NCI-H2196 (cell line): ENCODE measurements around the gene ADM2.

Experiments used
- DNase-seq: peaks from one replicate; lab custom pipeline; 2025; ENCODE audit not compliant: unreplicated experiment; lab: John Stamatoyannopoulos, UW

Gene ADM2

DNA sequence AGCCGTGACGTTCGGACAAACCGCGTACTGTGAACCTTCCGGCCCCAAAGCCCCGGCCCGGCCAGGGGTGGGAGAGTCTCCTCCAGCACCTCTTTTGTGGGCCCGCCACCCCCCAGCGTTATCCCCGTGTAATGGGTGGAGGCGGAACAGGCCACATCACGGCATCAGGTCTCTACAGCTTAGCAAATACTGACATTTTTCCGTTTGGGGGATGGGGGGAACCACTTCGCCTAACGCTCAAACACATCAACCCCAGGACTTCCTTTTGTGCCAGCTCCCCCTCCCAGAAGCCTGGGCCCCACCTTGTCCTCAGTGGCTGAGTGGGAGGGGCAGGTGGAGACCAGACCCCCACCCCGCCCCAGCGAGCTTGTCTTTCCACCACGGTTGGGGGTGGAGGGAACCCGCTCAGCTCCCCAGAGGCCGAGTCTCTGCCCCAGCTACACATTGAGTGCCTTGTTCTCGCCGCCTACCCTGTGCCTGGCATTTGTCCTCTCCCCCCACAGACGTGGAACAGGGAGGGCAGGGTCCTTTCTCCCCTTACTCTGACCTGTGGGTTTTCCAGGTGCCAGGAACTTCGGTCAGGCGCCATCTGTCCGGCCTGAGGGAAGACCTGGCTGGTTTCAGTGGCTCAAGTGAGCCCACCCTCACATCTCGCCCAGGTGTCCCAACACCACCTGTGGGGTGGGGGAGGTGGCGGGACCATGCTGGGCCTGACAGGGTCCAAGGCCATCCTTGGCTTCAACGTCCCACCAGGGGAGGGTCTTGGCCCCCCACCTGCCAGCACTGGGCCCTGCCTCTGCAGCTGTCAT is 36.1 kb upstream of the ADM2 start:
- DNase-seq = no peak

DNA sequence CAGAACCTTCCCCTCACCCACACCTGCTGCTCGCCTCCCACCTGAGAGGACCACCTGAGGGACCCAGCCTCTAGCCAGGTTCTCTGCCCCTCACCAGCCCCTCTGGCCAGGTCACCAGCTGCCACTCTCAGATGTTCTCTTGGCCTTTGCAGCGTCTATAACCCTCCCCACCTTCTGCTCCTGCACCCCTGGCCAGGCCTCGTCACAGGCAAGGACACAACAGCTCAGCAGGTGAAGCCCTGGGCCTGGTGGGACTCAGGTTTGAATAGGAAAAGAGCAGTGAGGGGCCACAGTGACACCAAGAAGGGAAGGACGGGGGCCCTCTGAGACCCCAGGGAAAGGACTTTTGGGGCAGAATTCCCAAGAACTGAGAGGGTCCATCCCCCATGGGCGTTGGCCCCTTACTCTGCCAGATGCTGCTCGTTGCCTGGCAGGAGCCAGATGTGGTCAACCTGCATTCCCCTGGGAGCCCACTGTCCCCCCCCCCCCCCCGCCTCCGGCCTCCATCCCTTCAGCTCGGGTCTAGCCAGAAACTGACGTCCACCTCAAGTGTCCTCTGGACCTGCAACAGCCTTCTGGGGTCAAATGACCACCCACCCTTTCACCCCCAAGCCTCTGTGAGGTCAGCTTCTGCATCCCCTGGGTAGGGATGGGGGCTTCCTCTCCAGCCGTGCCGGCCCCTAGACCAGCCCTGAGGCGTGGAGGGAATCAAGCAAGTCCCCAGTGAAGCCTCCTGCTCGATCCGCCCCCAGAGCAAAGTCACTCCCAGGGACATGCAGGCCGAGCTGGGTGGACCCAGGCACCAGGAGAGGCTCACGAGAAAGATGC is 35.2 kb upstream of the ADM2 start:
- no peak for DNase-seq

DNA sequence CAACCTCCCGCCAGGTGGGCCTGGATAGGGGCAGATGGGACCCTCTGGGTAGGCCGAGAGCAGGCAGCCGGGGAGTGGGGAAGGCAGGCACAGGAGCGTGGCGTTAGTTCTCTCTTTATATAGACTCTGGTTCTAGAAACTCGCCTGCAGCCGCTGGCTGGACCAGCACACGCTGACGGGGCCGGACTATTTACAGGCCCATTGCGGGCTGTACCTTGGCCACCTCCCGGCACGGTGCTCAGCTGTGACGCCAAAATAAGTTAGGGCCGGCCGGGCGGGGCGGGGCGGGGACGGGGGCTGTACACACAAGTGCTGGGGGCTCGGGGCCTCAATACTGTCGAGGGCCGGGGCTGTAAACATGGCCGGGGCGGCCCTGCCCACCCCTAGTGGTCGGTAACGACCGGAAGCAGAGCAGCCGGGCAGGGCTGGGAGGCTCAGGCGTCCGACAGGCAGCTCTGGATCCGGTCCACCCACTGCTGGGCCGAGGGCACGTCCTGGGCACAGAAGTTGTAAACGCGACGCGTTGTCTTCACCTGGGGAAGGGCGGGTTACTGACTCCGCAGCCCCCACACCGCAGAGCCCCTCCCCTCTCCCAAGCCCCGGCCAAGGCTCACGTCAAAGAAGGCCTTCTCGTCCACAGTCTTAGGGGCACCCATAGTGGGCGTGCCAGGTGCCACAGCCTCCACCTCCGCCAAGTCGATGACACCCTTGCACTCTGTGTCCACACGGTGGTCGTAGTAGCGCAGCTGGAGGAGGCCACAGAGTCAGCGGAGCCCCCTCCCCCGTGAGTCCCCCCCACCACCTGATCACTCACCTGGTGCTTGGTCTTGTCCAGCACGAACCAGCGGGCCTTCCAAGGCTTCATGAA is 34.4 kb upstream of the ADM2 start:
- no peak for DNase-seq

GRCh38 chr22:50447576-50448551 is 33.5 kb upstream of the ADM2 start:
- DNase-seq = no peak

DNA sequence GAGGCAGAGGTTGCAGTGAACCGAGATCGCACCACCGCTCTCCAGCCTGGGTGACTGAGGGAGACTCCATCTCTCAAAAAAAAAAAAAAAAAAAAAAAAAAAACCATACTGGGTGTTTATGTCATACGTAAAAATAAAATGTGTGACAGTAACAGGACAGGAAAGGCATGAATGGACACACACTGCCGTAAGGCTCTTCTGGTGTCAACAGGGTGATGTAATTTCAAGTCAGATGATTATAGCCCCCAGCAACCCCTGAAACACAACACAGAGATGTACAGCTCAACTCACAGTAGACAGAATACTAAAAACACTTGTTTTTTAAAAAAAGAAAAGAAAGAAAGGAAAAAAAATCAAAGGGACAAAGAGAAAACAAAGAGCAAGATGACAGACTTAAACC is 28.7 kb upstream of the ADM2 start:
- DNase-seq = no peak

DNA sequence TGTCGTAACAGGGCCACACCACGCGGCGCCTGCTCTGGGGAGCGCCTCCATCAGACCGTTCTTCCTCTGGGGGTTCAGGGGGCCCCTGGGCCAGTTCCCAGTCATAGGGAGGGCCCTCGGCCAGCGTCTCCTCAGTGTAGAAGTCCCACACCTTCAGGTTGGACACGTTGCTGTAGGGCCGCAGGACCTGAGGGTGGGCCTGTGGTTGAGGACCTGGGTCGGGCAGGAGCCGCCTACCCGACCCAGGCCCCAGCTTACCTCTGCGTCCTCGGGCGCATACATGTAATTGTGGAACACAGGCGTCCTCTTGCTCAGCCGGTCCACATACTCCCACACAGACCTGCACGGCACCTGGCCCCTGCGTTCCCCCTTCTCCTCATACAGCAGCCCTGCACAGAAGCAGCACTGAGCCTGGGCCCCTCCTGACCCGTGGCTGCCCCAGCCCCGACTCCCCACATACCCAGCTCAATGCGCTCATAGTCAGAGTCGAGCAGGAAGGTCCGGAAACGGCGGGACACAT is 26.7 kb upstream of the ADM2 start:
- no peak for DNase-seq

GRCh38 chr22:50455201-50455600 is 26.1 kb upstream of the ADM2 start:
- no peak for DNase-seq

DNA sequence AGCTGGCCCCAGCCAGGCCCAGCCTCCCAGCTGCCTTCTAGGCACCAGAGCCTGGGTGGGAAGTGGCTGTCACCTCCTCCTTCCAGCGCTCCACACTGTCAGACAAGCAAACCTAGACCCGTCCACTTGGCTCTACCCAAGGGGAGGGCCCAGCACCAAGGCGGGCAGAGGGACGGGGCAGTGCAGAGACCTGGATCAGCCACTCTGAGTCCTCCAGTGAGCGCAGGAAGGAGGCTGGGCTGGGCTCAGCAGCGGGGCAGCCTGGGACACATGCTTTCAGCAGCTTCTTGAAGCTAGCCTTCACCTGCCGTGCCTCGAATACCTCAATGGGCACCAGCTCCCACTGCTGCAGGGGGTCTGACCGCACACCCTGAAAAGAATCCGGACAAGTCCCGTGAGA is 25.3 kb upstream of the ADM2 start:
- no peak for DNase-seq

DNA sequence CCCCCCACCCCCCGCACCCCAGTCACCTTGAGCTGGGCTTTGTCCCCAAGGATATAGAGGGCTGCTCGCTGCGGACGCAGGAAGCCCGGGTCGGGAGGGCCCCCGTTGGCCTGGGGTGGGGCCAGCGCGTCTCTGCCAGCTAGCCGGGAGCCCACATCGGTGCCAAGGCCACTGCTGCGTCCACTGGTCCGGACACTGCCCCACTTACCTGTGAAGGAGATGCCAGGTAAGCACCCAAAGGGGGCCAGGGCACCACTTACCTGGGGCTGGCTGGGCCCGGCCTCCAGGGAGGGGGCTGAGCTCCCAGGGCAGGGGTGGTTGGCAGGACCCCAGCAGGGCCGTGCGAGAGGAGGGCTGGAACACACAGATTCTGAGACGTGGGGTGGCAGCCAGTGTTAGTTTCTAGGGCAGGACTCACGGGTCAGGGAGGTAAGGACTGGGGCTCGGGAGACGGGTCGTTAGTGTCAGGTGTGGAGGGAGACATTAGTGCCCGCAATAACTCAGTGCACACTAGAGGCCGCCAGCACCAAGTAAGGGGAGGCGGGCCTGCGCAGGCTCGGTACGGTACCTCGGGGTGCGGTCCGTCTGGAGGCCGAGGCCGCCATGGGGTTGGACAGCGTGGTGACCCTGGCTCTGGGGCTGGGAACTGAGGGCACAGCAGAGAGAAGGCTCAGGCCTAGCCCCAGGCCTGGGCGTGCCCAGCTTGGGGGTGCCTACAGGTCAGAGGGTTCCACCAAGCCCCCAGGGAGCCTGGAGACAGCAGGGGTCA is 24.7 kb upstream of the ADM2 start:
- no peak for DNase-seq

- no peak for DNase-seq
Measured at GRCh38 chr22:50459016-50459415, 22.3 kb upstream of the ADM2 start.

DNA sequence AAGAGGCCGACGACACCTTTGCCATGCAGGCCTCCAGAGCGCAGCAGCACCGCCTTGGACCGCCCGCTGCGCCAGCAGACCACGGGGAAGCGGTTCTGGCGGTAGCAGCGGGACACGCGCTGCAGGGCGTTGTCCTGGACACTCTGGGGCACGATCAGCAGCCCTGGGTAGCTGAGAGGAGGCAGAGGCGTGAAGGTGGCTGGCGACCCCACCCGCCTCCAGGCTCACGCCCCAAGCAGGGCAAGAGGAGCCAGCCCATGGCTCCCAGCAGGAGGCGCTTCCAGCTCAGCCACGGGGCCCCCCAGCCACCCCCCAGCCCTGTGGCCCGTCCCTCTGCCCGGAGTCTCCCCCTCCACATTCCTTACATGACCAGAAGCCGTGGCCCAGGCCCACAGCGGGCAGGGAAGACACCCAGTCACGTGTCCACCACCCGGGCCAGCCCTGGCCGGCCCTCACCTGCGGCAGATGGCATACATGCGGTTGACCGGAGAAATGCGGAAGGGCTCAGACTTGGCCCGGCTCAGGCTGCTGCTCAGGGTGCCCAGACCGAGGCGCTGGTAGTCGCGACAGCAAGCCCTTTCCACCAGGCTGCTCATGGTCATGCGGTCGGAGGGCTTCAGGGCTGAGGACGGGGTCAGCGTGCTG is 21.7 kb upstream of the ADM2 start:
- no peak for DNase-seq

GRCh38 chr22:50460938-50461337 is 20.4 kb upstream of the ADM2 start:
- no peak for DNase-seq

GRCh38 chr22:50461536-50461935 is 19.8 kb upstream of the ADM2 start:
- no peak for DNase-seq

GRCh38 chr22:50461979-50462540 is 19.3 kb upstream of the ADM2 start:
- DNase-seq = no peak

DNA sequence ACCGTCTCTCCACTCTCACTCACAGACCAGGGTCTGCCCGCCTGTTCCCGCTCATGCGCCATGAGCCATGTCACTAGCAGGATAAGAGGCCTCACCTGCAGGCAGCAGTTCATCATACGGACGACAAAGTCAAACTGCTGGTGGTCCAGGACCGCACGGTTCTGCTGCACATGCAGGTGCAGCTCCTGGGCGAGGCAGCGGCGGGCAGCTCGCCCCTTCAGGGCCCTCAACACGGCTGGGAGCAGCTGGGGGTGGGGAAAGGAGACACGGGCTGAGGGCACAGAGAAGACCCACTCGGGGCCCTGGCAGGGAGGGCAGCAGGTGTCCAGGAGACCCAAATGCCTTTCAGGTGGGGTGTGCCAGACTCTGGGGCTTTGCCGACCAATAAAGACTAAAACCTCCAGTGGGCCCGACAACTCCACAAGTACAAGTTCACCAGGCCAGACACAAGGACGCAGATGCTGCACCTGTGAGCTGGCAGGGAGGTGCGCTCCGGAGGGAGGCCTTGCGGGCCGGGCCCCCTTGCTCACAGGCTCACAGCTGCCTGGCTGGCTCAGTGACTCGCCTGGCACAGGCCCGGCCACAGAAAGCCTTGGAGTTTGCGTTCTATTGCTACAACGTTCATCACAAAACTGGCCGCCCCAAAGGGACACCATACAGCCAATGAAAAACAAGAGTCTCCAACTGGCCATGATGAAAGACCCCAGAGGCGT is 18.0 kb upstream of the ADM2 start:
- DNase-seq = no peak

DNA sequence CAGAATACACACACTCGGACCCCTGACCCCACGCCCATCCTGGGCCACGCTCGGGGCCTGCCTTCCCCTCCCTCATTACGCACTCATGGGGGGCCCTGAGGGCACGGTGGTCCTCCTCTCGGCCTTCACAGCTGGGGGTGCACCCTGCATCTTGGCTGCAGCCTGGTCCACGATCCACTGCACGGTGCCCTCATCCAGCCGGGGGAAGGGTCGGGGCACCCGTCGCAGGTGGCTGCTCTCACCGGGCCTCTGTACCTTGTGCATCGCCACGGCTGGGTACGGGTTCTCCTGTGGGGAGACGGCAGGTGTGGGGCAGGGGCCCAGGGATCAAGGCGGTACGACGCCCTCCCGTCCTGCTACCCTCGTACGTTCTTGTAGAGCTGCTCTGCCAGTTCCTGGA is 16.9 kb upstream of the ADM2 start:
- DNase-seq = no peak

DNA sequence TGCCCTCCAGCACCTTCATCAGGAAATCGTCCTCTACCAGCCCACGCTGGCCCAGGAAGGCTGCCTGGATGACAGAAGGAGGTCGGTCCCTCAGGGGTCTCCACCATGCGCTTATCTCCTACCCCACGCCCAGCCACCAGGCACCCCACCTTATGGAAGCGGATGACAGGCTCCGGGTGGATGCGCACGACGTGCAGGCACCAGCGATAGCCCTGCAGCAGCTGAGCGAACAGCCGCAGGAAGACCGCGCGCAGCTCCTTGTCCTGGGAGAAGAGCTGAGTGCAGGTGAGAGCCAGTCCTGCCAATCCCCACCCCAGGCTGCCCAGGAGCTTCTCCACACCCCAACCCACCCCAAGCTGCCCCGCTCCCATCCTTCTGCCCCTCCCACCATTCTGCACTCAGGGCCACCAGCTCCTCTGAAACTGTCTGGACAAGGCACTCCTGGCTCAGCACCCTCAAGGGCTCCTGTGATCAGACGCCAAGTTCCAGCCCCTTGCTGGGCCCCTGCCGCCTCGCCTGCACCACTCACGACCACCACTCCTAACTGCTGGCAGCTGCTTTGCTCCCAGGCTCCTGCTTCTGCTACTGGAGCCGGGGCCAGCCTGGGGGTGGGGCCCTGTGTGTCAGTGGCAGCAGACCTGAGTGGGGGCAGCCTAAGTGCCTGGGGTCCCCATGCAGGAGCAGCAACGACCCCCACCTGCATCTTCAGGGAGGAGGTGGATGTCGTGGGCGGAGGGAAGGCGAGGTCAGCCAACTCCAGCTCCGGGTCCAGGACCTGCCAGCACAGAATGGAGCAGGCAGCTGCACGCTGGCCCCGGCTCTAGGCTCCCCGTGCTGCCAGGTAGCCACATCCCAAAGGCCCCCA is 16.0 kb upstream of the ADM2 start:
- DNase-seq = no peak
